Endothelial cell of umbilical vein (primary cell): ENCODE measurements around the gene HEMGN. TPM values are rescaled to one million over a fixed set of nuclear protein-coding genes. Genes with fewer than 3 reads are reported as not detected.

Experiments
- BruUV-seq: library from RNA; stranded (reverse); fragments of 400-500 nt; replicated peaks from 2 replicates; lab custom pipeline; 2021; lab: Mats Ljungman, UMichigan
- CTCF ChIA-PET: fragments of 300-600, 350-600 bp; sonication (Branson Sonifier 250); formaldehyde crosslinking; loops from one replicate; lab custom pipeline; 2021; ENCODE audit warnings: antibody characterized with exemption, inconsistent platforms; lab: Charles Lee
- POLR2A ChIA-PET: fragments of 300-600, 350-600 bp; sonication (Branson Sonifier 250); formaldehyde crosslinking; loops from one replicate; lab custom pipeline; 2021; ENCODE audit warnings: antibody characterized with exemption, inconsistent platforms; lab: Charles Lee
- DNase-seq: peaks from one replicate; pipeline ENCODE4 v3.0.0-alpha.2; 2011; ENCODE audit warnings: low read depth, low spot score
- FAIRE-seq: peaks from 2 replicates; lab custom pipeline; 2011; peaks lifted over from hg19 to GRCh38; lab: Jason Lieb, UNC
- H2AFZ ChIP-seq: 2 replicates; pipeline ENCODE4 v1.6.0; 2012; ENCODE audit warnings: low read depth, low read length, control low read depth, inconsistent platforms
- H3K27ac ChIP-seq: 2 replicates; pipeline ENCODE4 v1.5.1; 2011; ENCODE audit warnings: low read depth, mild to moderate bottlenecking, control low read depth, low read length, moderate library complexity; ENCODE audit not compliant: insufficient read depth
- H3K27me3 ChIP-seq, 2 experiments: 2 replicates each; pipeline versions ENCODE4 v1.6.0 to v1.6.1; 2011; ENCODE audit warnings: low read length in 2 of 2, mixed read lengths in 1 of 2; ENCODE audit not compliant: control insufficient read depth in 2 of 2, insufficient read depth in 2 of 2
- H3K36me3 ChIP-seq, 2 experiments: 2 replicates in 1 of 2; 3 replicates in 1 of 2; pipeline ENCODE4 v1.5.1; 2011; ENCODE audit warnings: low read length in 2 of 2, mild to moderate bottlenecking in 1 of 2, moderate library complexity in 1 of 2; ENCODE audit not compliant: control insufficient read depth in 2 of 2, insufficient read depth in 2 of 2; ENCODE audit errors: extremely low read depth in 1 of 2
- H3K4me1 ChIP-seq: 3 replicates; pipeline ENCODE4 v1.5.1; 2011; ENCODE audit warnings: mild to moderate bottlenecking, low read length; ENCODE audit not compliant: control insufficient read depth, insufficient read depth; ENCODE audit errors: extremely low read depth
- H3K4me2 ChIP-seq: 2 replicates; pipeline ENCODE4 v1.6.1; 2011; ENCODE audit warnings: low read length, control low read depth, mixed read lengths; ENCODE audit not compliant: insufficient read depth
- H3K4me3 ChIP-seq, 3 experiments: fragments of 200-600 bp in 1 of 3; sonication (generic), shearing (Covaris generic) in 1 of 3; replicated peaks in 1 of 3; 2 replicates each; pipeline ENCODE4 v1.5.1; 2011 to 2016; ENCODE audit warnings: control low read depth in 3 of 3, low read length in 3 of 3, mild to moderate bottlenecking in 2 of 3, inconsistent platforms in 1 of 3, low read depth in 1 of 3, moderate library complexity in 1 of 3; ENCODE audit not compliant: insufficient read depth in 1 of 3
- H3K79me2 ChIP-seq: 2 replicates; pipeline ENCODE4 v1.6.0; 2012; ENCODE audit warnings: low read length, inconsistent platforms; ENCODE audit not compliant: control insufficient read depth, insufficient read depth
- H3K9ac ChIP-seq: replicated peaks from 2 replicates; pipeline ENCODE3; 2011; ENCODE audit warnings: low read length, control low read depth; ENCODE audit not compliant: insufficient read depth; ENCODE audit errors: extremely low read depth
- H3K9me1 ChIP-seq: replicated peaks from 3 replicates; pipeline ENCODE4 v1.6.0; 2011; ENCODE audit warnings: mild to moderate bottlenecking, low read length; ENCODE audit not compliant: control insufficient read depth, insufficient read depth; ENCODE audit errors: extremely low read depth
- H3K9me3 ChIP-seq: replicated peaks from 2 replicates; pipeline ENCODE4 v1.5.1; 2012; ENCODE audit warnings: low read length, inconsistent platforms; ENCODE audit not compliant: control insufficient read depth, insufficient read depth
- H4K20me1 ChIP-seq: replicated peaks from 2 replicates; pipeline ENCODE3; 2011; ENCODE audit warnings: mild to moderate bottlenecking, low read length; ENCODE audit not compliant: control insufficient read depth, insufficient read depth; ENCODE audit errors: extremely low read depth
- CTCF ChIP-seq, 2 donors: IDR thresholded peaks; 1 replicate in 1 of 2; 2 replicates in 1 of 2; pipeline ENCODE4 v1.5.1; 2011; ENCODE audit warnings: low read length in 2 of 2, mild to moderate bottlenecking in 2 of 2, moderate library complexity in 2 of 2, control low read depth in 1 of 2, inconsistent platforms in 1 of 2, low read depth in 1 of 2; ENCODE audit not compliant: insufficient read depth in 1 of 2; ENCODE audit errors: extremely low read depth in 1 of 2
- EZH2 ChIP-seq: IDR thresholded peaks from 2 replicates; pipeline ENCODE4 v1.6.1; 2012; ENCODE audit warnings: borderline replicate concordance, low read depth, mild to moderate bottlenecking, moderate library complexity, low read length, inconsistent platforms; ENCODE audit not compliant: severe bottlenecking
- FOS ChIP-seq: IDR thresholded peaks from 2 replicates; pipeline ENCODE4 v1.6.1; 2011; ENCODE audit warnings: mild to moderate bottlenecking, low read length, moderate library complexity, borderline replicate concordance; ENCODE audit not compliant: insufficient read depth
- GATA2 ChIP-seq: IDR thresholded peaks from 2 replicates; pipeline ENCODE4 v1.7.0; 2011; ENCODE audit warnings: low read depth, mild to moderate bottlenecking, moderate library complexity, mixed read lengths, low read length; ENCODE audit not compliant: insufficient read length, insufficient read depth
- JUN ChIP-seq: IDR thresholded peaks from 2 replicates; pipeline ENCODE4 v1.6.1; 2011; ENCODE audit warnings: borderline replicate concordance, low read depth; ENCODE audit not compliant: insufficient read length, insufficient read depth
- MAX ChIP-seq: IDR thresholded peaks from 2 replicates; pipeline ENCODE4 v1.6.1; 2011; ENCODE audit not compliant: insufficient read depth, insufficient read length
- MYC ChIP-seq: IDR thresholded peaks from one replicate; pipeline ENCODE4 v1.6.1; 2011; ENCODE audit warnings: mild to moderate bottlenecking, low read depth, low read length
- POLR2A ChIP-seq: IDR thresholded peaks from 2 replicates; pipeline ENCODE4 v1.6.1; 2012; ENCODE audit warnings: low read depth, mild to moderate bottlenecking, control low read depth, low read length
- POLR2AphosphoS5 ChIP-seq: IDR thresholded peaks from 2 replicates; pipeline ENCODE4 v1.6.1; 2012; ENCODE audit warnings: low read depth, mild to moderate bottlenecking, control low read depth, low read length, moderate library complexity; ENCODE audit not compliant: insufficient read depth
- dilution Hi-C: fragments of 300-500 bp; cut with MboI; formaldehyde crosslinking; loops from one replicate; pipeline ENCODE4 v1.15.0; 2019; ENCODE audit warnings: low sequenced_read_pairs; ENCODE audit not compliant: extremely low pct_ligation_motif_present
- intact Hi-C: fragments of 100-400 bp; cut with micrococcal nuclease; formaldehyde crosslinking; loops from one replicate; pipeline ENCODE4 v1.10.0; 2022
- polyA plus RNA-seq, 4 experiments: library from polyadenylated mRNA; depleted of rRNA in 3 of 4; stranded (reverse) in 3 of 4; unstranded in 1 of 4; fragments of >200 nt; gene quantifications; 2 replicates each; pipeline versions ENCODE4 v1.2.1 to v1.2.3, GENCODE V29; 2011 to 2012; ENCODE audit warnings: missing spikeins in 1 of 4
- total RNA-seq: library from RNA; stranded (reverse); gene quantifications from 2 replicates; pipeline ENCODE4 v1.2.3, GENCODE V29; 2021

Gene HEMGN
- total and polyA plus RNA-seq, 2 donors (not counting 3 experiments of a cell fraction or from before 2014, with no cell fraction given) = not detected

GRCh38 chr9:97980479-97980803, 42.5 kb upstream of the HEMGN start:
- DNase-seq (no peak), FAIRE-seq (no peak)
- H3K36me3 ChIP-seq = no peaks in the 10 kb centered on the region
- H3K27me3 ChIP-seq = no peaks in the 10 kb centered on the region
- no peak overlapping the region for H3K4me3 ChIP-seq
- H3K27ac ChIP-seq = no peak overlapping the region
- H2AFZ ChIP-seq = no peak overlapping the region
- peaks cover 22% of the 10 kb centered on the region for H3K79me2 ChIP-seq
- no peaks in the 10 kb centered on the region for H3K9me1 ChIP-seq
- H3K4me1 ChIP-seq = peaks cover 13% of the 10 kb centered on the region
- H4K20me1 ChIP-seq = no peaks in the 10 kb centered on the region
- no TSS peak for BruUV-seq
- ChIA-PET CTCF (interaction anchor here (4.1 kb wide), 1 partner anchor 57 kb away, joined by 32 read pairs; the partner anchor contains the start of gene TRMO), POLR2A (no interaction called here)
- H3K9me3 ChIP-seq = no peaks in the 10 kb centered on the region
- no peak overlapping the region for H3K9ac ChIP-seq
- dilution Hi-C loops (no loop called here), intact Hi-C loops (no loop called here)
- TF ChIP-seq MYC = no peak
- TF ChIP-seq MAX = no peak
- TF ChIP-seq GATA2 = no peak
- no peak for TF ChIP-seq FOS
- no peak for TF ChIP-seq CTCF (IDR thresholded peaks at IDR 0.05; ENCODE audit: extremely low read depth in 1 of 2, insufficient read depth in 1 of 2, low read depth in 1 of 2, low read length in 2 of 2)
- no peak for TF ChIP-seq POLR2AphosphoS5
- TF ChIP-seq EZH2 = no peak
- no peak for TF ChIP-seq JUN
- no peak for TF ChIP-seq POLR2A
- H3K4me2 ChIP-seq = no peak overlapping the region
